ENCODE measurements around the gene RNF126. TPM values are rescaled to one million over a fixed set of nuclear protein-coding genes. Genes with fewer than 3 reads are reported as not detected.

The RNF126 gene
- total and polyA plus RNA-seq, 2 experiments from 2014 or later = 95.7 to 112 TPM

DNA sequence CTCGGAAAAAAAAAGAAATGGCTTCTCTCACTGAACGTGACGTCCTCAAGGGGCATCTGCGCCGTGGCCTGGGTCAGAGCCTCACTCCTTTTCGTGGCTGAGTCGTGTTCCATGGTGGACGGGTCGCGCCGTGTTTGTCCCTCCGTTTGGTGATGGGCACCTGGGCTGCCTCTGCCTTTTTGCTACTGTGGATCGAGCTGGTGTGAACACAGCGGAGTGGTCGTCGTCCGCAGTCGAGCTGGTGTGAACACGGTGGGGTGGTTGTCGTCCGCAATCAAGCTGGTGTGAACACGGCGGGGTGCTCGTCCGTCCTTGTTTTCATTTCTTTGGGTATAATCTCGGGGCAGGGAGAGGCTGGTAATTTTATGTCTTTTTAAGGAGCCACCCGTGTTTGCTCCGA lies 61.7 kb downstream of the RNF126 start (continued):
- no peak for TF ChIP-seq NANOG (IDR thresholded peaks at IDR 0.05; ENCODE audit: borderline replicate concordance)
- TF ChIP-seq ZNF114 (CRISPR knock-in tag; IDR thresholded peaks at IDR 0.05) = no peak
- TF ChIP-seq, protein P1, sequence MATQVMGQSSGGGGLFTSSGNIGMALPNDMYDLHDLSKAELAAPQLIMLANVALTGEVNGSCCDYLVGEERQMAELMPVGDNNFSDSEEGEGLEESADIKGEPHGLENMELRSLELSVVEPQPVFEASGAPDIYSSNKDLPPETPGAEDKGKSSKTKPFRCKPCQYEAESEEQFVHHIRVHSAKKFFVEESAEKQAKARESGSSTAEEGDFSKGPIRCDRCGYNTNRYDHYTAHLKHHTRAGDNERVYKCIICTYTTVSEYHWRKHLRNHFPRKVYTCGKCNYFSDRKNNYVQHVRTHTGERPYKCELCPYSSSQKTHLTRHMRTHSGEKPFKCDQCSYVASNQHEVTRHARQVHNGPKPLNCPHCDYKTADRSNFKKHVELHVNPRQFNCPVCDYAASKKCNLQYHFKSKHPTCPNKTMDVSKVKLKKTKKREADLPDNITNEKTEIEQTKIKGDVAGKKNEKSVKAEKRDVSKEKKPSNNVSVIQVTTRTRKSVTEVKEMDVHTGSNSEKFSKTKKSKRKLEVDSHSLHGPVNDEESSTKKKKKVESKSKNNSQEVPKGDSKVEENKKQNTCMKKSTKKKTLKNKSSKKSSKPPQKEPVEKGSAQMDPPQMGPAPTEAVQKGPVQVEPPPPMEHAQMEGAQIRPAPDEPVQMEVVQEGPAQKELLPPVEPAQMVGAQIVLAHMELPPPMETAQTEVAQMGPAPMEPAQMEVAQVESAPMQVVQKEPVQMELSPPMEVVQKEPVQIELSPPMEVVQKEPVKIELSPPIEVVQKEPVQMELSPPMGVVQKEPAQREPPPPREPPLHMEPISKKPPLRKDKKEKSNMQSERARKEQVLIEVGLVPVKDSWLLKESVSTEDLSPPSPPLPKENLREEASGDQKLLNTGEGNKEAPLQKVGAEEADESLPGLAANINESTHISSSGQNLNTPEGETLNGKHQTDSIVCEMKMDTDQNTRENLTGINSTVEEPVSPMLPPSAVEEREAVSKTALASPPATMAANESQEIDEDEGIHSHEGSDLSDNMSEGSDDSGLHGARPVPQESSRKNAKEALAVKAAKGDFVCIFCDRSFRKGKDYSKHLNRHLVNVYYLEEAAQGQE (IDR thresholded peaks at IDR 0.05; ENCODE audit: unreplicated experiment) = no peak
- TF ChIP-seq, protein P2, sequence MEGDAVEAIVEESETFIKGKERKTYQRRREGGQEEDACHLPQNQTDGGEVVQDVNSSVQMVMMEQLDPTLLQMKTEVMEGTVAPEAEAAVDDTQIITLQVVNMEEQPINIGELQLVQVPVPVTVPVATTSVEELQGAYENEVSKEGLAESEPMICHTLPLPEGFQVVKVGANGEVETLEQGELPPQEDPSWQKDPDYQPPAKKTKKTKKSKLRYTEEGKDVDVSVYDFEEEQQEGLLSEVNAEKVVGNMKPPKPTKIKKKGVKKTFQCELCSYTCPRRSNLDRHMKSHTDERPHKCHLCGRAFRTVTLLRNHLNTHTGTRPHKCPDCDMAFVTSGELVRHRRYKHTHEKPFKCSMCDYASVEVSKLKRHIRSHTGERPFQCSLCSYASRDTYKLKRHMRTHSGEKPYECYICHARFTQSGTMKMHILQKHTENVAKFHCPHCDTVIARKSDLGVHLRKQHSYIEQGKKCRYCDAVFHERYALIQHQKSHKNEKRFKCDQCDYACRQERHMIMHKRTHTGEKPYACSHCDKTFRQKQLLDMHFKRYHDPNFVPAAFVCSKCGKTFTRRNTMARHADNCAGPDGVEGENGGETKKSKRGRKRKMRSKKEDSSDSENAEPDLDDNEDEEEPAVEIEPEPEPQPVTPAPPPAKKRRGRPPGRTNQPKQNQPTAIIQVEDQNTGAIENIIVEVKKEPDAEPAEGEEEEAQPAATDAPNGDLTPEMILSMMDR (conservative IDR thresholded peaks at IDR 0.05; ENCODE audit: low read depth in 2 of 2) = no peak

Other genes with a start within 250 kb of the RNF126 start
- 2.9 and 4.6 TPM in 2 replicates for gene SHC2, start 202.2 kb downstream of the RNF126 start, total RNA-seq (2014; rRNA removed; shearing (Covaris generic))
- 2.2 and 2.6 TPM in 2 replicates for gene SHC2, start 202.2 kb downstream of the RNF126 start, polyA plus RNA-seq (2016; fragmentation: Nextera tagmentation; extraction: Ambion mirVana)
- 1.0 and 2.5 TPM in 2 replicates for gene MADCAM1, start 166.7 kb downstream of the RNF126 start, total RNA-seq (2014; rRNA removed; shearing (Covaris generic))
- 2.1 and 3.3 TPM in 2 replicates for gene MADCAM1, start 166.7 kb downstream of the RNF126 start, polyA plus RNA-seq (2016; fragmentation: Nextera tagmentation; extraction: Ambion mirVana)
- 29.0 and 38.4 TPM in 2 replicates for gene TPGS1, start 155.7 kb downstream of the RNF126 start, total RNA-seq (2014; rRNA removed; shearing (Covaris generic))
- 11.9 and 14.9 TPM in 2 replicates for gene TPGS1, start 155.7 kb downstream of the RNF126 start, polyA plus RNA-seq (2016; fragmentation: Nextera tagmentation; extraction: Ambion mirVana)
- 146 and 148 TPM in 2 replicates for gene CDC34, start 131.5 kb downstream of the RNF126 start, total RNA-seq (2014; rRNA removed; shearing (Covaris generic))
- 114 and 118 TPM in 2 replicates for gene CDC34, start 131.5 kb downstream of the RNF126 start, polyA plus RNA-seq (2016; fragmentation: Nextera tagmentation; extraction: Ambion mirVana)
- not detected in 2 replicates for gene GZMM, start 119.2 kb downstream of the RNF126 start, total RNA-seq (2014; rRNA removed; shearing (Covaris generic))
- gene GZMM, start 119.2 kb downstream of the RNF126 start, polyA plus RNA-seq (2016; fragmentation: Nextera tagmentation; extraction: Ambion mirVana) = 0.29 TPM in 1 of 2 replicates, not detected in the other
- 891 and 973 TPM in 2 replicates for gene BSG, start 90.6 kb downstream of the RNF126 start, total RNA-seq (2014; rRNA removed; shearing (Covaris generic))
- 957 and 960 TPM in 2 replicates for gene BSG, start 90.6 kb downstream of the RNF126 start, polyA plus RNA-seq (2016; fragmentation: Nextera tagmentation; extraction: Ambion mirVana)
- 2.9 and 3.7 TPM in 2 replicates for gene HCN2, start 73.3 kb downstream of the RNF126 start, total RNA-seq (2014; rRNA removed; shearing (Covaris generic))
- 0.06 and 0.14 TPM in 2 replicates for gene HCN2, start 73.3 kb downstream of the RNF126 start, polyA plus RNA-seq (2016; fragmentation: Nextera tagmentation; extraction: Ambion mirVana)
- 120 and 148 TPM in 2 replicates for gene POLRMT, start 29.7 kb downstream of the RNF126 start, total RNA-seq (2014; rRNA removed; shearing (Covaris generic))
- gene POLRMT, start 29.7 kb downstream of the RNF126 start, polyA plus RNA-seq (2016; fragmentation: Nextera tagmentation; extraction: Ambion mirVana) = 98.0 and 125 TPM in 2 replicates
- 0.31 and 2.8 TPM in 2 replicates for gene FGF22, start 23.3 kb downstream of the RNF126 start, total RNA-seq (2014; rRNA removed; shearing (Covaris generic))
- 1.0 and 1.1 TPM in 2 replicates for gene FGF22, start 23.3 kb downstream of the RNF126 start, polyA plus RNA-seq (2016; fragmentation: Nextera tagmentation; extraction: Ambion mirVana)
- gene FSTL3, start 13.2 kb upstream of the RNF126 start, total RNA-seq (2014; rRNA removed; shearing (Covaris generic)) = 10.1 and 12.5 TPM in 2 replicates
- 2.9 and 3.1 TPM in 2 replicates for gene FSTL3, start 13.2 kb upstream of the RNF126 start, polyA plus RNA-seq (2016; fragmentation: Nextera tagmentation; extraction: Ambion mirVana)
- gene PRSS57, start 32.2 kb upstream of the RNF126 start, total RNA-seq (2014; rRNA removed; shearing (Covaris generic)) = not detected in 2 replicates
- gene PRSS57, start 32.2 kb upstream of the RNF126 start, polyA plus RNA-seq (2016; fragmentation: Nextera tagmentation; extraction: Ambion mirVana) = 0.21 and 0.34 TPM in 2 replicates
- gene PALM, start 45.7 kb upstream of the RNF126 start, total RNA-seq (2014; rRNA removed; shearing (Covaris generic)) = 21.7 and 26.1 TPM in 2 replicates
- 3.8 and 4.8 TPM in 2 replicates for gene PALM, start 45.7 kb upstream of the RNF126 start, polyA plus RNA-seq (2016; fragmentation: Nextera tagmentation; extraction: Ambion mirVana)
- 0.23 and 0.28 TPM in 2 replicates for gene MISP, start 87.9 kb upstream of the RNF126 start, total RNA-seq (2014; rRNA removed; shearing (Covaris generic))
- 0.27 and 0.40 TPM in 2 replicates for gene MISP, start 87.9 kb upstream of the RNF126 start, polyA plus RNA-seq (2016; fragmentation: Nextera tagmentation; extraction: Ambion mirVana)
- gene PTBP1, start 134.2 kb upstream of the RNF126 start, total RNA-seq (2014; rRNA removed; shearing (Covaris generic)) = 539 and 552 TPM in 2 replicates
- 632 and 705 TPM in 2 replicates for gene PTBP1, start 134.2 kb upstream of the RNF126 start, polyA plus RNA-seq (2016; fragmentation: Nextera tagmentation; extraction: Ambion mirVana)
- 74.7 and 81.1 TPM in 2 replicates for gene PLPPR3, start 158.7 kb upstream of the RNF126 start, total RNA-seq (2014; rRNA removed; shearing (Covaris generic))
- 13.6 and 14.8 TPM in 2 replicates for gene PLPPR3, start 158.7 kb upstream of the RNF126 start, polyA plus RNA-seq (2016; fragmentation: Nextera tagmentation; extraction: Ambion mirVana)
- 0.50 and 1.4 TPM in 2 replicates for gene AZU1, start 164.6 kb upstream of the RNF126 start, total RNA-seq (2014; rRNA removed; shearing (Covaris generic))
- gene AZU1, start 164.6 kb upstream of the RNF126 start, polyA plus RNA-seq (2016; fragmentation: Nextera tagmentation; extraction: Ambion mirVana) = 0.30 and 0.78 TPM in 2 replicates
- 0.21 and 2.4 TPM in 2 replicates for gene PRTN3, start 177.8 kb upstream of the RNF126 start, total RNA-seq (2014; rRNA removed; shearing (Covaris generic))
- gene PRTN3, start 177.8 kb upstream of the RNF126 start, polyA plus RNA-seq (2016; fragmentation: Nextera tagmentation; extraction: Ambion mirVana) = 0.68 and 0.87 TPM in 2 replicates
- not detected in 2 replicates for gene ELANE, start 189.1 kb upstream of the RNF126 start, total RNA-seq (2014; rRNA removed; shearing (Covaris generic))
- gene ELANE, start 189.1 kb upstream of the RNF126 start, polyA plus RNA-seq (2016; fragmentation: Nextera tagmentation; extraction: Ambion mirVana) = not detected in 2 replicates
- 0.90 and 3.5 TPM in 2 replicates for gene CFD, start 196.4 kb upstream of the RNF126 start, total RNA-seq (2014; rRNA removed; shearing (Covaris generic))
- gene CFD, start 196.4 kb upstream of the RNF126 start, polyA plus RNA-seq (2016; fragmentation: Nextera tagmentation; extraction: Ambion mirVana) = 3.4 and 4.7 TPM in 2 replicates
- 62.3 and 73.6 TPM in 2 replicates for gene MED16, start 230.0 kb upstream of the RNF126 start, total RNA-seq (2014; rRNA removed; shearing (Covaris generic))
- 52.7 and 58.7 TPM in 2 replicates for gene MED16, start 230.0 kb upstream of the RNF126 start, polyA plus RNA-seq (2016; fragmentation: Nextera tagmentation; extraction: Ambion mirVana)
- not detected in 2 replicates for gene RNU6-9, start 230.3 kb upstream of the RNF126 start, total RNA-seq (2014; rRNA removed; shearing (Covaris generic))
- not detected in 2 replicates for gene RNU6-9, start 230.3 kb upstream of the RNF126 start, polyA plus RNA-seq (2016; fragmentation: Nextera tagmentation; extraction: Ambion mirVana)